HG02571 (cell line): Measurements from ENCODE around the gene NDST3.

Source experiments
- ATAC-seq: cut with Tn5 transposase; IDR thresholded peaks from one replicate; pipeline ENCODE4 v1.9.1; 2021; ENCODE audit warnings: mild to moderate bottlenecking, moderate library complexity; ENCODE audit not compliant: unreplicated experiment

The NDST3 gene

DNA sequence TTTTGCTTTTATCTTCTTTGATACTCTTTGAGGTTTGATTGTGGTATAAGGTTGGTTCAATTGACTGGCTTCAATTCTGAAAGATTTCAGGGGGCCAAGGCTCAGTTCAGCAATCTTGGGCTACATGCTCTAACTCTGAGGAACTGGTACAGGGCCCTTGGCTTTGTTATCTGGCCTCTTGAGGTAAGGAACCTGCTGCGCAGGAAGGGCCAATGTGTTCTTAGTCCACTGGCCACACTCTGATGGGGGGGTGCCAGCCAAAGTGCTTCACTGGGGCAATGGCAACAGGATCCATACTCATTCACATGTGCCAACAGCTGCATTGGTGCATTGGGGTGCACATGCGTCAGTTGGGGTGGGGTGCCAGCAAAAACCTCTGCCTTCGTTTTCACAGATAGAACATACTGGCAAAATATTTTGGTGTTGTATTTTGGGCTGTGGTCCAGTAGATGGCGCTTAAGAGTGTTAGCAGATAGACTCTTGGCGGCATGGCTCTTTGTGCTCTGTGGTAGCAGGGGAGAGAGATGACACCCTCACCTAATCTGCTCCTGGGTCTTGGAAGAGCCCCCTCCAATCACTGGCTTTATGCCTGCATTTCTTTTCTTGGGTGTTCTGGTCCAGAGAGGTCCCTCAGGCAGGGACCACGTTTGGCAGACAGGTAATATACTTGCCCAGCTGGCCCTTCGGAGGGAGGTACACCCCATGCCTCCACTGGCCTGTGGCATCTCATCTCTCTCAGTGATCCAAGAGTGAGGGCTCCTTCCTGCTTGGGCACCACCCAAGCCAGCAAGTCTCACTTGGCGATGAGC lies 42.9 kb downstream of the NDST3 start:
- peak; percentile 74 for ATAC-seq

GRCh38 chr4:118077767-118078105 lies 43.5 kb downstream of the NDST3 start:
- no peak for ATAC-seq

GRCh38 chr4:118081434-118081833 lies 47.1 kb downstream of the NDST3 start:
- no peak for ATAC-seq

DNA sequence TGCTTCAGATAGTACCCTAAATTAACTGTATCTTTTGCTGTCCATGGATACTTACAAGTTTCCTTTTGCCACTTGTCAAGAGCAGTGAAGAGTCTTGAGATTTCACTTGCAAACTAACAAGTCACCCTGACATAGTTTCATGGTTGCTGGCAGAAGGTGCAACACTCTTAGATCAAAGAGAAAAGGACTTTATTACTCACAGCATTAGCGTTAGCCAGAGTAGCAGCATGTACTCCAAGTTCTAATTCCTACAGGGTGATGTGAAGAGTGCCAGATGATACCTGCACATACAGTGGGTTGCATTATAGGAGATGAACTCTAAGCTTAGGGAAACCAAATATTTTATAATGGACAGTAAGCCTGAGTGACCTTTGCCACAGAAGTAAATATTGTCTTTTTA lies 47.9 kb downstream of the NDST3 start:
- no peak for ATAC-seq

- no peak for ATAC-seq
Observed at GRCh38 chr4:118085700-118086099, 51.4 kb downstream of the NDST3 start.

DNA sequence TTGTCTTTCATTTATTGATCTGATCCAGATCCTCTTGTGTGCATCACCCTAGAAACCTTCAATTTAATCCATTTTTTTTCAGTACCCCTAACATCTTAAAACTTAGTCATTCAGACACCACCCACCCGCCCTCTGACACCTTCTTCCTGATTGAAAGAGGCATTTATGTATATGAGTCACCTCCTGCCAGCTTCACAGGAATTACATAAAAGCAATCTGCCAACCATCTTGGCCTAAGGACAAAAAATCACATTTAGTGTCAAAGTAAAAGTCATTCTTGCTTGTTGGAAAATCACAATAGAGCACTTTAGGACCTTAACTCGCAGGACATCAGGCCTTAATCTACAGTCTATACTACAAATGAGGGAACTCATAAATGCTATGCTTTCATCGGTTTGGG lies 52.1 kb downstream of the NDST3 start:
- no peak for ATAC-seq

DNA sequence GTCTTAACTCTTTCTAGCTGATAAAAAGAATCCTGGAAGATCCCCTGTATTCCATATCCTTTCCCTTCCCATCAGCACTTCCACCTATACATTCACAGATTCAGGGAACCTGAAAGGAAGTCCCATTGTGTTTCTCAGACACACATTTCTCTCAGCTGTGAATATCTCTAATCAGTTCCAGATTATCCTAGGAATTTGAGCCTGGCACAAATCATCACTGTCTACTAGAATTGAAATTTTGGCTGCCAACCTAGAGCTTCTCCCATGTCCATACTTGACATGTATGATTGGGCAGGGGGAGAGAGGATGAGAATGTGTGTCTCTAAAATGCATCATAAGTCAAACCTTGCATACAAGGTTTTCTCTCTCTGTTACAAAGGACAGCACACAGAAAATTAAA lies 53.1 kb downstream of the NDST3 start:
- ATAC-seq: no peak

DNA sequence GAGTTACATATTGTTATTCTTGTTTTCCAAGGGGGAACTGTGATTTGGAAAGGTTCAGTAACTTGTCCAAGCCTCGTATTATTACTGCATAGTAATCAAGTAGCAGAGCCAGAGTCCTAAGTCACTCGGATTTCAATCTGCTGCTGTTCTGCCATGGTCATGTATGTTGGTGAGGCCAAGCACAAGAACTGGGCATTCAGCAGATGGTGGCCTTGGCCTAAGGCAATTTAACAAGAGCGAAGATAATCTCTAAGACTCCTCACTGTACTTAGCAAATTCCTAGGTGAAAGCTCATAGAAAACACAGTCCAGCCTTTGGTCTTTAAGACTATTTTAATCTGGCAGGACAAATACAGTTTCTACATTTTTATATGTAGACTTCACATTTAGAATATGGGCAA lies 64.8 kb downstream of the NDST3 start:
- ATAC-seq: no peak

DNA sequence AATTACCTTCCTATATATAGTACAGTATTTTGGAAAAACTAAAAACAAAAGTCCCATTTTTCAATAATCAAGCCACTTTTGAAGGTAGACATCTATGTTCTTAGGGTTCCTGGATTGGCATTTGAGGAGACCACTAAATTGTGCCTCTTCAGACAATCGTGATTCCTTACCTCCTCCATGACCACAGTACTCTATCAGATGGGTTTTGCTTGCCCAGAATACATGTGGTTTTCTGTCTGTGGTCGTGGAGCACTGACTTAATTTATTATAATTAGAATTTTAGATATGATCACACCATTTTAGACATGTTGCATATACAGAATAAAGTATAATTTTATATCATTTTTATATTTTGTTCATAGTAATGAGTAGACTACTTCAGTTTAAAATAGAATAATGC lies 67.9 kb downstream of the NDST3 start:
- ATAC-seq: no peak

GRCh38 chr4:118112117-118113046 lies 78.1 kb downstream of the NDST3 start:
- ATAC-seq: no peak

DNA sequence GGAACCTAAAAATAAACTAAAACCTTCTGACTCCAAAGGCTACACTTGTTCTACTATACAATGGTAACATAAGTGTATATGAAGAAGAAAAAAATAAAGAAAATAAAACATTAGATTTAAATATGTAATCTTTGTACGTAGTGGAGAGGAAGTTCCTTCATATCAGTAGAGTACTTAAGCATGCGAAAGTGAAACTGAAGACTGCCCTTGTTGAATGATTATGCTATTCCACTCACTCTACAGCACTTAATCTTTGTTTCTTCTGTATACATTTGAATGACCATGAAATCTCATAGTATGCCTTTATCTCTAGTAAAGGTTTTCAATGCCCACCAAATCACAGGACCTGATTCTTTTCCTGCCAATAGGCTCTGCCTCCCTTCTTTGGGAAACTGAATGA lies 78.9 kb downstream of the NDST3 start:
- peak; percentile 59 for ATAC-seq

GRCh38 chr4:118114720-118115119 lies 80.4 kb downstream of the NDST3 start:
- no peak for ATAC-seq

DNA sequence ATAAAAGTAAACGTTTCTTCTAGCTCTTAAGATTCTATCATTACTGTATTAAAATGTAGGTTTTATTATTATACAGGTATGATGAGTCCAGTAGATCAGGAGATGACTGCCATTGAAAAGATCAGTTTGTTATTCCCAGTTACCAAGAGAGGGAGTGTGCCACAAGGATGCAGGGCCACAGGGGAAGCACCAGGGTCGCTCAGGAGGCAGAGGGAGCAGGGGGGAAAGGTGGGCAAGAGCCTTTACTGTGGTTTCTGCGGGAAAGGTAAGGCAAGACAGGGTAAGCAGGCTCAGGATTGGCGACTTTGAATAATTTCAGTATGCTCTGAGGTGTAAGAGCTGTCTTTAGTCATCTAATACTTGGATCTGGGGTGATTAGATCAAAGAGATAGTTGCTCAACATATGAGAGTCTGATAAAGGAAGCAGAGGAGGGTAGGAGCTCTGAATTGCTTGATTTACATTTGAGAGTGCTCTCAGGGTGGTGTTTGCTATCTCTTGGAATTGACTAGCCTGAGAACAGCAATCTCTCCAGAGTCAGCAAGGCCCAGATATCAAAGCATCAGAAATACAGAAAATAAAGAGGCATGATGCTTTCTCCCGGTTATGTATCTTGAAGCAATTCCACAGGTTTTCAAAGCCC lies 86.0 kb downstream of the NDST3 start:
- ATAC-seq: no peak

GRCh38 chr4:118124997-118125396 lies 90.7 kb downstream of the NDST3 start:
- ATAC-seq: no peak

GRCh38 chr4:118139241-118139640 lies 105.0 kb downstream of the NDST3 start:
- no peak for ATAC-seq

- ATAC-seq: no peak
Observed at GRCh38 chr4:118141240-118141639, 107.0 kb downstream of the NDST3 start.

GRCh38 chr4:118154649-118155048 lies 120.4 kb downstream of the NDST3 start:
- ATAC-seq: no peak

- ATAC-seq: no peak
Observed at GRCh38 chr4:118155516-118155915, 121.2 kb downstream of the NDST3 start.

GRCh38 chr4:118158763-118159375 lies 124.6 kb downstream of the NDST3 start:
- ATAC-seq: no peak

DNA sequence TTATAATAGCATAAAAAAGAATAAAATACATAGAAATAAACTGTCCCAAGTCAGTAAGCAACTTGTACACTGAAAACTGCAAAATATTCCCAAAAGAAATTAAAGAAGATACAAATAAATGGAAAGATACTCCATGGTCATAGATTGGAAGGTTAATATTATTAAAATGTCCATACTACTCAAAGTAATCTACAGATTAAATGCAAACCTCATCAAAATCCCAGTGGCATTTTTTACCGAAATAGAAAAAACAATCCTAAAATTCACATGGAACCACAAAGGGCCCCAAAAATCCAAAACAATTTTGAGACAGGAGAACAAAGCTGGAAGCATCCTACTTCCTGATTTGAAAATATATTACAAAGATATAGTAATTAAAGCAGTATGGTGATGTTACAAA lies 133.0 kb downstream of the NDST3 start:
- ATAC-seq: no peak

- no peak for ATAC-seq
Observed at GRCh38 chr4:118171381-118171780, 137.1 kb downstream of the NDST3 start.
